ENCODE measurements around the gene ABCC1. TPM values are rescaled to one million over a fixed set of nuclear protein-coding genes. Genes with fewer than 3 reads are reported as not detected.
"Not testable (repeated sequence)": the region's sequence is repeated elsewhere in the genome, so short reads cannot be mapped to it uniquely, and the experiment has no call there.

The ABCC1 gene
- total RNA-seq, 2 donors from 2014 or later: 78.0 to 84.0 TPM

GRCh38 chr16:16168431-16168830 lies 219.0 kb downstream of the ABCC1 start:
- Mint-ChIP-seq H3K9me3 (peaks cover 5% of the 10 kb centered on the region), H3K36me3 (ENCODE audit: low read depth) (peaks cover 13% of the 10 kb centered on the region), H3K27me3 (peaks cover 5% of the 10 kb centered on the region), H3K27ac (no peak overlapping the region), H3K4me3 (no peak overlapping the region), H3K4me1 (peaks cover 9% of the 10 kb centered on the region)
- no peak for ATAC-seq (replicated peaks)

- H3K27ac Mint-ChIP-seq: no peak overlapping the region
- H3K4me1 Mint-ChIP-seq: peaks cover 9% of the 10 kb centered on the region
- H3K36me3 Mint-ChIP-seq (ENCODE audit: low read depth): peaks cover 13% of the 10 kb centered on the region
- no peak for ATAC-seq (replicated peaks)
- no peak overlapping the region for H3K4me3 Mint-ChIP-seq
- H3K27me3 Mint-ChIP-seq: peaks cover under 1% of the 10 kb centered on the region
- peaks cover under 1% of the 10 kb centered on the region for H3K9me3 Mint-ChIP-seq
These were observed 220.2 kb downstream of the ABCC1 start for GRCh38 chr16:16169615-16170014.

- peaks cover 9% of the 10 kb centered on the region for H3K4me1 Mint-ChIP-seq
- ATAC-seq (replicated peaks): peak; percentile 54
- H3K27ac Mint-ChIP-seq: peak overlapping the region; percentile 37
- peaks cover 13% of the 10 kb centered on the region for H3K36me3 Mint-ChIP-seq (ENCODE audit: low read depth)
- no peaks in the 10 kb centered on the region for H3K27me3 Mint-ChIP-seq
- H3K9me3 Mint-ChIP-seq: no peaks in the 10 kb centered on the region
- no peak overlapping the region for H3K4me3 Mint-ChIP-seq
These were observed 222.0 kb downstream of the ABCC1 start for GRCh38 chr16:16171332-16171919.

- Mint-ChIP-seq H3K9me3 (no peaks in the 10 kb centered on the region), H3K36me3 (ENCODE audit: low read depth) (peaks cover 13% of the 10 kb centered on the region), H3K4me3 (no peak overlapping the region), H3K4me1 (peaks cover 9% of the 10 kb centered on the region), H3K27ac (no peak overlapping the region), H3K27me3 (no peaks in the 10 kb centered on the region)
- no peak for ATAC-seq (replicated peaks)
These were observed 223.6 kb downstream of the ABCC1 start for GRCh38 chr16:16172991-16173390.

- Mint-ChIP-seq H3K4me1 (peaks cover 9% of the 10 kb centered on the region), H3K36me3 (ENCODE audit: low read depth) (peaks cover 13% of the 10 kb centered on the region), H3K27ac (no peak overlapping the region), H3K9me3 (no peaks in the 10 kb centered on the region), H3K4me3 (no peak overlapping the region), H3K27me3 (no peaks in the 10 kb centered on the region)
- ATAC-seq (replicated peaks): no peak
These were observed 225.9 kb downstream of the ABCC1 start for GRCh38 chr16:16175296-16175695.

GRCh38 chr16:16176328-16176727 lies 226.9 kb downstream of the ABCC1 start:
- no peak for ATAC-seq (replicated peaks)
- peaks cover 2% of the 10 kb centered on the region for H3K27me3 Mint-ChIP-seq
- H3K36me3 Mint-ChIP-seq (ENCODE audit: low read depth): peaks cover 11% of the 10 kb centered on the region
- no peak overlapping the region for H3K4me3 Mint-ChIP-seq
- peaks cover 7% of the 10 kb centered on the region for H3K4me1 Mint-ChIP-seq
- H3K9me3 Mint-ChIP-seq: no peaks in the 10 kb centered on the region
- no peak overlapping the region for H3K27ac Mint-ChIP-seq

GRCh38 chr16:16178455-16179162 lies 229.2 kb downstream of the ABCC1 start:
- no peak for ATAC-seq (replicated peaks)
- Mint-ChIP-seq H3K27ac (no peak overlapping the region), H3K4me1 (no peaks in the 10 kb centered on the region), H3K4me3 (no peak overlapping the region), H3K9me3 (no peaks in the 10 kb centered on the region), H3K27me3 (peaks cover 7% of the 10 kb centered on the region), H3K36me3 (ENCODE audit: low read depth) (no peaks in the 10 kb centered on the region)

GRCh38 chr16:16181748-16182147 lies 232.3 kb downstream of the ABCC1 start:
- not testable (repeated sequence) for H3K27ac Mint-ChIP-seq; H3K9me3 Mint-ChIP-seq; ATAC-seq (replicated peaks); H3K36me3 Mint-ChIP-seq (ENCODE audit: low read depth); H3K4me1 Mint-ChIP-seq; H3K4me3 Mint-ChIP-seq
- H3K27me3 Mint-ChIP-seq: peaks cover 10% of the 10 kb centered on the region

GRCh38 chr16:16182918-16183317 lies 233.5 kb downstream of the ABCC1 start:
- Mint-ChIP-seq H3K27me3 (peaks cover 10% of the 10 kb centered on the region), H3K4me3 (no peak overlapping the region), H3K4me1 (no peaks in the 10 kb centered on the region), H3K36me3 (ENCODE audit: low read depth) (no peaks in the 10 kb centered on the region), H3K27ac (no peak overlapping the region), H3K9me3 (no peaks in the 10 kb centered on the region)
- no peak for ATAC-seq (replicated peaks)

- Mint-ChIP-seq H3K27me3 (peaks cover 10% of the 10 kb centered on the region), H3K4me1 (no peaks in the 10 kb centered on the region), H3K36me3 (ENCODE audit: low read depth) (no peaks in the 10 kb centered on the region), H3K27ac (no peak overlapping the region), H3K4me3 (no peak overlapping the region), H3K9me3 (no peaks in the 10 kb centered on the region)
- no peak for ATAC-seq (replicated peaks)
These were observed 234.1 kb downstream of the ABCC1 start for GRCh38 chr16:16183562-16183961.

GRCh38 chr16:16184594-16184993 lies 235.2 kb downstream of the ABCC1 start:
- no peak for ATAC-seq (replicated peaks)
- no peaks in the 10 kb centered on the region for H3K36me3 Mint-ChIP-seq (ENCODE audit: low read depth)
- no peaks in the 10 kb centered on the region for H3K4me1 Mint-ChIP-seq
- peaks cover 10% of the 10 kb centered on the region for H3K27me3 Mint-ChIP-seq
- H3K9me3 Mint-ChIP-seq: no peaks in the 10 kb centered on the region
- H3K4me3 Mint-ChIP-seq: no peak overlapping the region
- no peak overlapping the region for H3K27ac Mint-ChIP-seq

- no peak for ATAC-seq (replicated peaks)
- H3K4me3 Mint-ChIP-seq: no peak overlapping the region
- H3K36me3 Mint-ChIP-seq (ENCODE audit: low read depth): no peaks in the 10 kb centered on the region
- H3K4me1 Mint-ChIP-seq: no peaks in the 10 kb centered on the region
- H3K27me3 Mint-ChIP-seq: peaks cover 10% of the 10 kb centered on the region
- H3K9me3 Mint-ChIP-seq: no peaks in the 10 kb centered on the region
- H3K27ac Mint-ChIP-seq: no peak overlapping the region
These were observed 235.7 kb downstream of the ABCC1 start for GRCh38 chr16:16185095-16185494.

- Mint-ChIP-seq H3K36me3 (ENCODE audit: low read depth) (no peaks in the 10 kb centered on the region), H3K27ac (no peak overlapping the region), H3K4me3 (no peak overlapping the region), H3K4me1 (no peaks in the 10 kb centered on the region), H3K27me3 (peaks cover 16% of the 10 kb centered on the region), H3K9me3 (no peaks in the 10 kb centered on the region)
- no peak for ATAC-seq (replicated peaks)
These were observed 237.4 kb downstream of the ABCC1 start for GRCh38 chr16:16186820-16187219.

- no peak overlapping the region for H3K27ac Mint-ChIP-seq
- H3K4me1 Mint-ChIP-seq: no peaks in the 10 kb centered on the region
- peaks cover 18% of the 10 kb centered on the region for H3K27me3 Mint-ChIP-seq
- H3K9me3 Mint-ChIP-seq: no peaks in the 10 kb centered on the region
- no peak overlapping the region for H3K4me3 Mint-ChIP-seq
- ATAC-seq (replicated peaks): no peak
- H3K36me3 Mint-ChIP-seq (ENCODE audit: low read depth): no peaks in the 10 kb centered on the region
These were observed 239.4 kb downstream of the ABCC1 start for GRCh38 chr16:16188827-16189226.

GRCh38 chr16:16189842-16190241 lies 240.4 kb downstream of the ABCC1 start:
- H3K4me3 Mint-ChIP-seq: no peak overlapping the region
- H3K27ac Mint-ChIP-seq: no peak overlapping the region
- no peaks in the 10 kb centered on the region for H3K4me1 Mint-ChIP-seq
- peaks cover 15% of the 10 kb centered on the region for H3K27me3 Mint-ChIP-seq
- no peaks in the 10 kb centered on the region for H3K9me3 Mint-ChIP-seq
- H3K36me3 Mint-ChIP-seq (ENCODE audit: low read depth): no peaks in the 10 kb centered on the region
- ATAC-seq (replicated peaks): no peak
